ENCODE results near the gene NEK6. TPM values are rescaled to one million over a fixed set of nuclear protein-coding genes. Genes with fewer than 3 reads are reported as not detected.
A peak's percentile ranks its signal among the peaks of the same experiment; 100 is the strongest.

Gene NEK6
- total RNA-seq, 1 donor from 2014 or later, result 24.4 TPM

GRCh38 chr9:124392871-124393460, 135.2 kb downstream of the NEK6 start:
- peaks cover 46% of the 10 kb centered on the region for H3K4me1 Mint-ChIP-seq (ENCODE audit: low read depth)
- TF ChIP-seq CTCF (IDR thresholded peaks at IDR 0.05; ENCODE audit: unreplicated experiment), result peak; percentile 59
- no peaks in the 10 kb centered on the region for H3K9me3 Mint-ChIP-seq (ENCODE audit: low read depth)
- H3K27me3 Mint-ChIP-seq, result no peaks in the 10 kb centered on the region
- peak overlapping the region; percentile 78 for H3K27ac Mint-ChIP-seq
- DNase-seq (ENCODE audit: low spot score, unreplicated experiment), result no peak
- peaks cover 4% of the 10 kb centered on the region for H3K36me3 Mint-ChIP-seq (ENCODE audit: insufficient read depth)
- no peak overlapping the region for H3K4me3 Mint-ChIP-seq (ENCODE audit: low read depth)

GRCh38 chr9:124394167-124394566, 136.4 kb downstream of the NEK6 start:
- peaks cover 38% of the 10 kb centered on the region for H3K4me1 Mint-ChIP-seq (ENCODE audit: low read depth)
- no peak overlapping the region for H3K27ac Mint-ChIP-seq

GRCh38 chr9:124394596-124394995, 136.8 kb downstream of the NEK6 start:
- no peak for TF ChIP-seq CTCF (IDR thresholded peaks at IDR 0.05; ENCODE audit: unreplicated experiment)
- Mint-ChIP-seq H3K27ac (no peak overlapping the region), H3K36me3 (ENCODE audit: insufficient read depth) (peaks cover 4% of the 10 kb centered on the region), H3K27me3 (no peaks in the 10 kb centered on the region), H3K9me3 (ENCODE audit: low read depth) (no peaks in the 10 kb centered on the region), H3K4me1 (ENCODE audit: low read depth) (peaks cover 34% of the 10 kb centered on the region), H3K4me3 (ENCODE audit: low read depth) (no peak overlapping the region)
- no peak for DNase-seq (ENCODE audit: low spot score, unreplicated experiment)

More at GRCh38 chr9:124394167-124394566, 136.4 kb downstream of the NEK6 start:
- peaks cover 4% of the 10 kb centered on the region for H3K36me3 Mint-ChIP-seq (ENCODE audit: insufficient read depth)
- no peak overlapping the region for H3K4me3 Mint-ChIP-seq (ENCODE audit: low read depth)
- no peaks in the 10 kb centered on the region for H3K27me3 Mint-ChIP-seq
- TF ChIP-seq CTCF (IDR thresholded peaks at IDR 0.05; ENCODE audit: unreplicated experiment), result no peak
- H3K9me3 Mint-ChIP-seq (ENCODE audit: low read depth), result no peaks in the 10 kb centered on the region
- no peak for DNase-seq (ENCODE audit: low spot score, unreplicated experiment)

- Mint-ChIP-seq H3K27ac (no peak overlapping the region), H3K27me3 (no peaks in the 10 kb centered on the region), H3K36me3 (ENCODE audit: insufficient read depth) (peaks cover 7% of the 10 kb centered on the region), H3K4me3 (ENCODE audit: low read depth) (no peak overlapping the region), H3K4me1 (ENCODE audit: low read depth) (peaks cover 22% of the 10 kb centered on the region), H3K9me3 (ENCODE audit: low read depth) (no peaks in the 10 kb centered on the region)
- no peak for TF ChIP-seq CTCF (IDR thresholded peaks at IDR 0.05; ENCODE audit: unreplicated experiment)
- no peak for DNase-seq (ENCODE audit: low spot score, unreplicated experiment)
These were observed 138.1 kb downstream of the NEK6 start for GRCh38 chr9:124395826-124396225.

- DNase-seq (ENCODE audit: low spot score, unreplicated experiment), result no peak
These were observed 140.6 kb downstream of the NEK6 start for GRCh38 chr9:124398191-124398935.

More at GRCh38 chr9:124398191-124398935, 140.6 kb downstream of the NEK6 start:
- H3K27me3 Mint-ChIP-seq, result no peaks in the 10 kb centered on the region
- no peak overlapping the region for H3K4me3 Mint-ChIP-seq (ENCODE audit: low read depth)
- H3K36me3 Mint-ChIP-seq (ENCODE audit: insufficient read depth), result peaks cover 15% of the 10 kb centered on the region
- no peak overlapping the region for H3K27ac Mint-ChIP-seq
- TF ChIP-seq CTCF (IDR thresholded peaks at IDR 0.05; ENCODE audit: unreplicated experiment), result no peak
- H3K4me1 Mint-ChIP-seq (ENCODE audit: low read depth), result peaks cover 2% of the 10 kb centered on the region
- H3K9me3 Mint-ChIP-seq (ENCODE audit: low read depth), result no peaks in the 10 kb centered on the region

All from progenitor cell of endocrine pancreas (in vitro differentiated cells).